Activated CD4-positive, CD25-positive, alpha-beta regulatory T cell (primary cell): ENCODE measurements around the gene GFRA1.

Experiments
- DNase-seq, 4 experiments: peaks; one replicate each; lab custom pipeline; 2025; lab: John Stamatoyannopoulos, UW

GFRA1 gene

DNA sequence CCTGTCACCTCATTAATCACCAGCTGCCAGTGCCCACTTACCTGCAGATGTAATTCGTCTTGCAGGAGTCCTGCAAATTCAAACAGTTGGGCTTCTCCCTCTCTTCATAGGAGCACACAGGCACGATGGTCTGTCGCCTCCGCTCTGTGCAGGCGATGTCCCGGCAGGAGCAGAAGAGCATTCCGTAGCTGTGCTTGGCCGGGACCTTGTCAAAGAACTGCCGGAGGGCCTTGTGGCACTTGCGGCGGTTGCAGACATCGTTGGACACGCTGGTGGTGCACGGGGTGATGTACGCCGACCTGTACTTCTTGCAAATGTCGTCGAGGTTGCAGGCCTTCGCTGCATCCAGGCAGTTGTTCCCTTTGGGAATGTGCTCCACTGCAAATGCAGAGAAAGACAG is 147.8 kb downstream of the GFRA1 start:
- no peak for DNase-seq

DNA sequence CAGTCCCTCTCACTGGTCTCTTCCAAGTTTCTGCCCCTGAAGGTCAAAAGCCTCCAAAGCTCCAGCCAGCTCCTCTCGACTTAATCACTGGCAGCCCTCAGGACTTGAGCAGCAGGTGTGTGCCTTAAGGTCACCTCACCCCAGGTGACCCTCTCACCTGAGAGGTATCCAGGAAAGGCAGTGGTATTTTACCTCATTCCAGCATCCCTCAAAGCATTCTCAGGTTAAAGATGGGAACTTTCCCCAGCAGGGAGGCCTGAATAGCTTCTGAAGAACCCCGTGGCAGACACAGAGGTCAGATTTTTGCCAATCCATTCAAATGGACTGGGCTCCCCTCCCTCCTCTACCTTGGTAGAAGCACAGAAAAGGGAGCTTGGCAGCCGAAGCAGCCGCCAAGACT is 148.2 kb downstream of the GFRA1 start:
- DNase-seq, result no peak

DNA sequence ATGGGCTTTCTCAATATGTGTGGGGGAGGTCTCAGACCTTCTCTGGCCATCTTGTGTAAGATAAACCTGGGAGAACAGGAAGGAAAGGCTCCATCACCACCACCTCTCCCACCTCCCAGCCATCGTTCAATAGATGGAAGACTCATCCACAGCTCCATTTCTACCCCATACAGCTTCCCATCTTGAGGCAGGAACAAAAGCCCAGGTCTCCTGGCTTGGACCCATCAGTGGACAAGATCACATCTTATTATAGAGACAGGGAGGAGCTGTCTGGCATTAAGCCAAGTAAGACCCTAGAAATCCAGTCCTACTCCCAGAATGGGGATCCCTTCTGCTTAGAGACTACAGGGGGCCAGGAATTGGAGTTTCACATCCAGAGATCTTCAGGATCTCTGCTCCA is 150.3 kb downstream of the GFRA1 start:
- DNase-seq, result no peak

DNA sequence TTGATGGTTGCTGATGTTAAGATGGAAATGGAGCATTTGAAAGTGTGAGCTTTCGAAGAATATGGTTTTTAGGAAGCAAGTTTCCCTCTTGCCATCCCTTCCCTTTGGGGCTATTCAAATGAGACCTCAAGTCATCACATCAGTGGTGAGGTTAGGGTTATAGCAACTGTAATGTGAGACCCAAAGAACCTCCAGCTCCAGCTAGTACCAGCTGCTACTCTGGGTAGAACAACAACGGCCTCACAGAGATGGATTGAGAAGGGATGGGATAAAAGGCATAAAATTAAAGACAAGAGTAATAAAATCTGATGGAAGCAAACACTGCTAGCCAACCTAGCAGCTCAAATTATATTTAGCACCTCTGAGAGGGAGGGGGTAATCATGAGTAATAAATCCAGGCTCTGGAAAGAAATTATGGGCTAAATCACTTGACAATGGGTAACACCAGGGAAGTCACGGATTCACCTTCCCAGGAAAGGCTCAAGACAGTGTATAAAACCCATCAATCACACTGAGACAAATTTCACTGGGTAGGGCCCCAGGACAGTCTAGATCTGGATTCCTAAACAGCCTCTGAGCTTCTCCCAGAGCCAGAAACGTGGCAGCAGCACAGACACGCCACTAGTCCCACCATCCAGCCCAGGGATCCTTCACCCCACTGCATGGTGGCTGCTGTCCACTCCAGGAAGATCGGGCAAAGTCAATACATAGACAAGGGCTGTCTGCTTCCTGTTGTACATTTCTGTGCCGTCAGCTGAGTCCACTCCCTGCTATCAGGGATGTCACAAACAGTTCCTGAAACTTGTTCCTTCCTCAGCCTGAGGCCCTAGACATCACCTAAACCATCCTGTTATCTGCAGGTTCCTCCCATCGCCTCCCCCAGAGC is 151.1 kb downstream of the GFRA1 start:
- DNase-seq, result no peak

DNA sequence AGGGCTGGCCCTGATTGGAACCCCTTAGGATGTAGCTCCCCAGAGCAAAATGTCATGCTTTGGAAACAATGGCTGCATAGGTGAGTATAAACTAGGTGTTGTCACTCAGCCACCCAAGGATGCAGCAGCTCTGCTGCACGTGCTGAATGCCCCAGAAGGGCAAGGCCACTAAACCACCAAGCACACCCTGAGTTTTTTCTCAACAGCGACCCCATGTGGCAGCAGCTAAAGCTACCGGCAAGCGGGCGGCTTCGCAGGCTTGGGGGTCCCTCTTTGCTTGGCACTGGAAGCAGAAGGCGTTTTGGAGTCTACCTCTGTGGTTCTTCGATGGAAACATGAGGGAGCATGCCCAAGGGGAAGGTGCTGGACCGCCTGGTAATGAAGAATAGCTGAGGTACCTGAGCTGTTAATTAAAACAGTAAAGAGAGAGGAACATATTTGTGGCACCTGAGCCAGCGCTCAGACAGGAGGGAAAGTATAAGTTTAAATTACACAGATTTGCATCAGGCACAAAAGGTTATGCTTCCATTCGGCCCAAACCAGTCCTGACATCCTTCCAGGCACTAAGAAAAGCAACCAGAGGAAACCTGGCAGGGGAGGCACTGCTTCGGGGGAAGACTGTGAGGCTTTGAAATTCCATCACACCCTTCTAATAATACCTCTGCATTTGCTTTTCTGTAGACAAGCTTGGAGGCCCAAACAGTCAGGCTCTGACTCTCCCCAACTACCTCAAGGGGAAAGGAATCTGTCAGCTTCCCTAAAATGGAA is 152.1 kb downstream of the GFRA1 start:
- no peak for DNase-seq

DNA sequence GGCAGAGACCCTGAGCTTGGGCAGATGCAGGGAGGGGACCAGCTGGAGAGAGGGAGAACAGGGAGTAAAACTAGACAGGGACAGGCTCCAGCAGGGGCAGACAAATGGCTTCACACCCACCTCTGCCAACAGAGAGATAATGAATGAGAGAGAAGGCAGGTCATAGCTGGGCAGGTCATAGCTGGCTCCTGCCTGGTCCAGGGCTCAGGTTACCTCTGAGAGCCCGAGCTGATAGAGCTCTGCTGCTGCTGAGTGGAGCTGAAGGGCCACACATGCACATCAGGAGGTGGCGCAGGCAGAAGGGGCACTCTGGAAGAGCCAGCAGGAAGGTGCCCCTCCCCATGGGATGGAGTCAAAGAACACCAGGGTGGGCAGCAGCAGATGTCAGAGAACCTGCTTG is 154.2 kb downstream of the GFRA1 start:
- DNase-seq, result no peak

DNA sequence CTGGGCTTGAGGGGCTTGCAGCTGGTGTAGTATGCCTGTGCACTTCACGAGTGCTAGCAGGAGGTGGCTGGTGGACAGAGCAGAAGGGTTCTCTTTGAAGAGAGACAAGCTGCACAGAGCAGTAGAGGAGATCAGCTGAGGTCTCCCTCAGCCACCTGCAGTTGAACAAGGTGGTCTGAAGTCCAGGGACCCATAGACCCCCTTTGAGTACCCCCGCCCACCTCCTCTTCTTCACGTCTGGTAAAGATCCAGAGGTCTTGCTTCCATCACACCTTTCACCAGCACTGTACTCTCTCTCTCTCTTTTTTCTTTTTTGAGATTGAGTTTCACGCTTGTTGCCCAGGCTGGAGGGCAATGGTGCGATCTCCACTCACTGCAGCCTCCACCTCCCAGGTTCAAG is 157.2 kb downstream of the GFRA1 start:
- no peak for DNase-seq

DNA sequence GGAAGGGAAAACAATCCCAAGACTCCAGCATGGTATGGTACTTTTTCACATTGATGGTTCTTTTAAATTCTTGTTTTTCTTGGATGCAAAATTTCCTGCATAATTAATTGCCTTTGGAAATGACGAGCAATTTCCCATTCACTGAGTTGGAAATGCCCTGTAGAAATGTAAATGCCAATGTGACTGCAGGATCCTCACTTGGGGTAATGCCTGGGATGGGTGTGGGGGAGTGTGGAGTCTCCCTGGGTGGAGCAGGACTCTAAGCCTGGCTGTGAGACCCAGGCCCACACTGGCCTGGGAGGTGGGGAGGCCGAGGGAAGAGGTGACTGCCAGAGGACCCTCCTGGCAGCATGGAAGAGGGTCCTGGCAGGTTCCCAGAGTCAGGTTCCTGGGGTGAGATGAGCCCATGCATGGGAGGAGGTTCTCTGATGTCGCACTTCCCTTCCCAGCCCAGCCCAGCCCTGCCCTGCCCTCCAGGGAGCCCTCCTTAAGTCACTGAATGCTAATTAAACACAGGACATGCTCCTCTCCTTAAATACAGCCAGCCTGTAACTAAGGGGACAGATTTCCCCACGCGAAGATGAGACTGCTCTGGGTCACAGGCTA is 157.9 kb downstream of the GFRA1 start:
- DNase-seq, result no peak

DNA sequence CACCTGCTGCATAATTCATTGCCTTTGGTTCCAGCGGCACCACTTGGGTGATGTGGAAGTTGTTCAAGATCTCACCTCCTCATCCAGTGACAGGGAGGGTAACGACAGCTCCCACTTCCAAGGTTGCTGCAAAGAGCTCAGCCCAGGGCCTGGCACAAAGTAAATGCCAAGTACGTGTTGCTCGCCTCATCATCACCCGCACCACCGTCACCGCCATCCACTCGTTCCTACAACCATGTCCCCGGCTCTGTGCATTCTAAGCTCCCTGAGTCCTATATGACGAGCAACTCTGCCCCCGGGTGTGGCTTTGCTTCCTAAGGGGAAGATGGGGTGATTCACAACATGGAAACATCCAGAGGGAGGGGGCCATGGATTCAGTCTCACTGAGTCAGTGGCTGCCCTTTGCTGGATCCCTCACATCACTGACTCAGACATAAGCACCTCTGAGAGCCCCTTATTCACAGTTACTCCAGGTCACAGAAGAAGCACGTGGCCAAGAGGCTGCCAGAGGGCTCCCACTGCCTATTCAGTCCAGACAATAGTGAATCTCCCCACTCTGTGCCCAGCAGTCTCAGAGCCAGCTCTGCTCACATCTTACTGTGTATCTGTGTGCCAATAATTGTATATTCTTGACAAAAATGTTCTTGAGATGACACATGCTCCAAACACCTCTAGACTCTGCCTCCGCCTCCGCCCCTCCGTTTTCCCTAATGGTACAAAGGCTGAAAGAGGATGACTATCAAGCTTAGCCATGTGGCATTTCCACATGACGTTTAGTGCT is 159.1 kb downstream of the GFRA1 start:
- no peak for DNase-seq

DNA sequence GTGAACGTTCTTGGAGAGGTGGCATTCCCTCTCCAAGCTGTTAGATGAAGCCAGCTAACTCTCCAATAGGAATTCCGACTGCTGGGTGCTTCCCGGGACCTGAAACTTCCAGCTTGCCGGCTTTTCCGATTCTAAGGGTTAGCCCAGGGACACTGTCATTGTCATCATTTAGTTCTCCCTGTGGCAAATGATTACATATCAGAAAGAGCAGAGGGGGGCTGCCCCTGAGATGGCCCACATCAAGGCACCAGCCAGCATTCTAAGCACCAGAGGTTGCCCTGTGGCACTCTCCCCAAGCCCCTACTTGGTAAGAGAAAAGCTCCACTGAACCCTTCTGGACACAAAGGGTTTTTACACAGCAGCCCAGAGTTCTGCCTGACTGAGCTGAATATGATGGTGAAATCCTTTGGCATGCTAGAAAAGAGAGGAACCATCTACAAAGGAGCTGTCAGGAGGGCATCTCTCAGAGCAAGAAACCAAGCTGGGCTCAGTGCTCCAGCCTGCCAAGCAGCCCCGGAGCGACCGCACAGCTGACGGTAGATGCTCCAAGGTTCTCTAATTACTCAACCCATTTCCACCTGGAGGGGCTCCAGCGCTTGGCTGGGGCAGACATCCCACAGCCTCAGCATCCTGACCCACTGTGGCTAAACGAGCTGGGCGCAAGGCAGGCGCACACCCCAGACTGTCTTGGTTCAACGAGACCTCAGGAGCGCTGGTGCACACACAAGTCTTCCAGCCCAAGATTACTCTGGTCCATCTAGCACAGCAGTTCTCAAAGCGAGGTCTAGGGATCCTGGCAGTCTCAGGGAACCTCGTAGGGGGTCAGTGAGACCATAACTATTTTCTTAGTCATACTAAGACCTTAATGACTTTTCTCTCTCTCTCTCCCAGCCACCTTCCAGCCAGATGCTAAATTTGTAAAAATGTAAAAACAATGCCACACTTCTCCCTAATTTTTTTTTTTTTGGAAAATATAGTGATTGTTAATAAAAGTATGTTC is 160.5 kb downstream of the GFRA1 start:
- no peak for DNase-seq

DNA sequence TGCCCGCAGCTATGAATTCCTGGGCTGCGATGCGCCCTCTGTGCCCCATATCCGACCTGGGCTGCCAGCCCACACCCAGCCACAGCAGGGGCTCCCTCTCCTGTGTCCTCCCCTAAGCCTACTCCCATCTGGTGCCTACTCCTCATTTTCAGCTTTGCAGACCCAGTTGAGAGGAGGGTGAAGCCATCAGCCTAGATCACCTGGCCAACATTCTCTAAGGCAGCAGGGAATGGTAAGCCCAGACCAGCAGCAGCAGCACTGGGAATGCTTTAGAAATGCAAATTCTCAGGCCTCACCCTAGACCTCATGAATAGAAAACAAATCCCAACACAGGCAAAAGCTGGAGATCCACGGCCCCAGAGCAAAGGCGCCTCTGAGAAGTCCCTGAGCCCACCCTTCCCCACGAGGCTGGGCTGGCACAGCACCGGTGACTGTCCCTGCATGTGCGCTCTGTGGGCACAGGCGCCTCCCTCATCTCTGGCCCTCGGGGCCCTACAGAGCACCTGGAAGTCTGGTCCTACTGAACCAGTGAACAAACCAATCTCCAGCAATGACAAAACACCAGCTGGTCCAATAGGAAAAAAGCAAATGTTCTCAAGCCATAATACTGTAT is 161.4 kb downstream of the GFRA1 start:
- DNase-seq, result no peak

DNA sequence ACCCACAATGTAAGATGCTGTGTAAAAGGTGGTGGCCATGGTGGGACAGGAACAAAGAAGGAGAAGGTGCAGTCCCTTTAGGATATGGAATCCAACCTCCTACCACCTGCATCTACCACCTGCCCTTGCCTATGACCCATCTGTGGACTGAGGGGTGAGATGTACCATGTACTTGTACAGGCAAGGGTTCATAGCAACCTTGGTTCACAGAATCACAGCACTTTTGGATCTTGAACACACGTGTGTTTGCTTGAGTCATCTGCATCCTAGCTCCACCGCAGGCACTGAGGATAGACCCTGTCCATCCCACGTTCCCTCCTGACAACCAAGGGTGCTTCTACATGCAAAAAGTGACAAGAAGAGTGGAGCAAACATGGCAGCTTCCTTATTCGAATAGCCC is 162.3 kb downstream of the GFRA1 start:
- no peak for DNase-seq

DNA sequence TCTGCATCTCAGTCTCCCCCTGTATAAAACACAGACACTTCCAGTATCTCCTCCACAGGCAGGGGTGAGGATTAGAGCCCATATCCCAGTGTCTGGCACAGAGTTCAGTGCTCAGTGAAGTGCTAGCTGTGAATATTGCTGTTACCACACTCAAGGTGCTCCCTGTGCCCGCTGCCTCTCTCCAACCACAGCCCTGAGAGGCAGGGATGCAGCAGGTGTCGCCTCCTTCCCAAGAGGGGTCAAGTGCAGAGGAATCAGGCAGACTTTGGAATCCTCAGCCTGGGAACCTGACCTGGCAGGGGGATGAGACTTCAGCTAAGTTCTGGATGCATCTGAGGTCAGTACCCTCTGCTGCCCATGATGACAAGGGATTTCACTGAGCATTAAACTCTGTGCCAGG is 163.1 kb downstream of the GFRA1 start:
- no peak for DNase-seq

DNA sequence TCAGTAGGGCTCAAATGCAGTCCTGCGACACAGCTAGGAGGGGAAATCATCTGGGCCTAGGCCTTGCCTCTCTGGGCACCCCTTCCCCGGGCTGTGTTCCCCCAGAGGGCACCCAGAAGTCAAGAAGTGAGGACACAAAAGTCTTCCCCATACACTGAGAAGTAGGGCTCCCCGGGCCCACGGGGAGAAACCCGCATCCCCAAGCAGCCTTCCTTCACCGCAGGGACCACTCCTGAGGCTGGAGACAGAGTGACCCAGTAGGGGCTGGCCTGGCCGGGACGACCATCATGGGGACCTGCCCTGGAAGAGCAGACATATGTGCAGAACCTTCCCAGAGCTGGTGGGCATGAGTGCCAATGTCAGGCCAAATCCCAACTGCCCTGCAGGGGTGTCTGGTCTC is 163.5 kb downstream of the GFRA1 start:
- DNase-seq, result no peak

DNA sequence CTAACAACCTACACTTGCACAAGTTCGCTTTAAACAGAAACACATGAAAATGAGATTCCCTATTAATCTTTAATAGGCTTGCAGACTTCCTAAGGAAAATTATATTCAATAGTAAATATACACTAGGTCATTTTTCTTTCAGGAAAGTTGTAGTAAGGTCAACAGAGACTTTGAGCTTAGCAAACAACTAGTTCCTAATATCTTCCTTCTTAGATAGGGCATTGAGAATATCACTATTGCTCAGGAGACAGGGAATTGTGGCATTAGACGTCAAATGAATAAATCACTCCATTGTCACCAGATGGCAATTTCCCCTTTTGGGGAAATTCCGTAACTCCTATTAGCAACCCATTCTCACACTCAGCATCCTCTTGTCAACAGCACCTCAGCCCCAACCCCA is 164.9 kb downstream of the GFRA1 start:
- DNase-seq, result no peak

DNA sequence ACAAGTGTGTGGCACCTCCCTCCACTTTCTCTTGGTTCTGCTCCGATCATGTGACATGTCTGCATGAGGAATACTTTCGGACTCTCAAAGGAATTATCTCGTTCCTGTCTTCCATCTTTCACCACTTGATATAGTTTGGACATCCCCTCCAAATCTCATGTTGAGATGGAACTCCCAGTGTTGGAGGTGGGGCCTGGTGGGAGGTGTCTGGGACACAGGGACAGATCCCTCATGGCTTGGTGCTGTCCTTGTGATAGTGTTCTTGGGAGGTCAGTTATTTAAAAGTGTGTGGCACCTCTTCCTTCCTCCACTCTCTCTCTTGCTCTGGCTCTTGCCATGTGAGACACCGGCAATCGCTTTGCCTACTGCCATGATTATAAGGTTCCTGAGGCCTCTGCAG is 166.4 kb downstream of the GFRA1 start:
- DNase-seq, result no peak

DNA sequence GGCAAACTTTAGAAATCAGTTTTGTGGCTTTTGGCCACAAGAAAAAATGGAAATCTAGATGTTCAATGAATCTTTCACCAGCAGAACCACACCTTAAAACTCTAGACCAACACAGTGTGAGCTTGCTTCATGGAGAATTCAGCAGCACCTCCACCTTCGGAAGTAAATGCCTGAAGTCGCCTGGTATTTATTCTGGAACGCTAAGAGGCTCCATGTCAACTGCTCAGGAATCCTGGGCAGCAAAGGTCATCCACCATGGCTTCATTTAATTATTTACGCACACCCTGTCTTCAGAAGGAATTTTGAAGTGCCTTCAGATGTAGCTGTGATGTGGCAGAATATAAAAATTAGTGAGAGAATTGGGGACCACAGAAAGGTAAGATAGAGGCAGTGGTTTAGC is 167.7 kb downstream of the GFRA1 start:
- no peak for DNase-seq

DNA sequence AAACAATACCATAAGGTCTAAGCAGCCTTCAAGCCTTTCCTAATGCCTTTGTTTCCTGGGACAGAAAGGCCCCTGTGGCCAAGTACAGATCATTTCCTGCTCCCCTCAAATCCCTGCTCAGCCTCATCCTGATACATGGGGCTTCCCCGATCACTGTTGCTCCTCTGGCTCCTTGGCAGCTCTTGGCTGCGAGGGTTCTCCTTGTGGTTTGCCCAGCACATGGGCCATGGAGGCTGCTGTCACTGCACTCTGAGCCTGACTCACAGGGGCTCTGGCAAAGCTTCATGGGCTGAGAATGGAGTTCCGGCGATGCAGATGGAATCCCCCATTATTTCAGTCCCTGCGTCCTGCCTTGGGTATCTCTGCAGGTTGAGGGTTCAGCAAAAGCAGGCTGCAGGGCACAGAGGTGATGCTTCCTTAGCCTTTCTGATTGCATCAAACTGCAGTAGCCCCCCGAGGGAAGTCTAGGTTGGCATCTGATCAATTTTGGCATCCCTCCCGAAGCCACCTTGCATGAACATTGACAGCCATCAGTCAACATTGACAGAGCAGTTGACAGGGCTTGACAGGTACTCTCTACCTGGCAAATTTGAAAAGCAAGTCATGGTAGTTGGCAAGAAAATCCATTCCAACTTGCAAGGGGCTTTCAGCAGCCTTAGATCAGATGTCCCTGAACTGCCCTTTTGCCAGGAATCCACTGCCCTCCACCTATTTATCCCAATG is 168.6 kb downstream of the GFRA1 start:
- no peak for DNase-seq

DNA sequence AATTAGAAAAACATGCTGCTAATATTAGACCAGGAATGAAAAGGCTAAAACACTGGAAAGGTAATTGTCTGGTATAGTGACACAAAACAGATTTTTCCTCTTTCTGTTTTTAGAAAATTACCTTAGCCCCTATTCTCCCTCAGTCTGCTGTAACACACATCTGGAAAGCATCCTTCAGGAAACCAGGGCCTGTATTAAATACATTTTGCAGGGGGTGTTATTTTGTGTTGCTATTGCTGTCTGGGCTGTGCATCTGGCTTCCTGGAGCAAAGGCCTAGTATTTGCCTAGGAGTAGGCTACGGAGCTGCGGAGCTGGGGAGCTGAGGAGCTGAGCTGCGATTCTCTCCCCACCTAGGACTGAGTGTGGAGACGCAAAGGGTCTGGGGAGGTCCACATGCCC is 169.3 kb downstream of the GFRA1 start:
- no peak for DNase-seq
